Heart right ventricle (tissue), 16 donors: ENCODE measurements around the gene HPD. TPM values are rescaled to one million over a fixed set of nuclear protein-coding genes. Genes with fewer than 3 reads are reported as not detected.

Experiments
- ATAC-seq, 8 donors: fragments of 200-7000 bp; cut with Tn5 transposase; one replicate each; pipeline ENCODE4 v1.9.1; 2020; ENCODE audit warnings: mild to moderate bottlenecking in 8 of 8, moderate library complexity in 8 of 8, moderate number of reproducible peaks in 1 of 8
- DNase-seq, 2 donors: peaks; one replicate each; pipeline ENCODE4 v3.0.0-alpha.2; 2020
- H3K27ac ChIP-seq, 10 donors: fragments of 200-600 bp; sonication (generic) in 2 of 10; one replicate each; pipeline versions ENCODE4 v1.5.0 to v1.8.0; 2020 to 2022; ENCODE audit warnings: mild to moderate bottlenecking in 3 of 10
- H3K27me3 ChIP-seq, 7 donors: fragments of 200-600 bp; one replicate each; pipeline ENCODE4 v1.8.0; 2021 to 2022; ENCODE audit warnings: mild to moderate bottlenecking in 2 of 7
- H3K36me3 ChIP-seq, 9 donors: fragments of 200-600 bp; sonication (generic) in 1 of 9; one replicate each; pipeline versions ENCODE4 v1.5.0 to v1.8.0; 2020 to 2022; ENCODE audit warnings: mild to moderate bottlenecking in 2 of 9
- H3K4me1 ChIP-seq, 9 donors: fragments of 200-600 bp; sonication (generic) in 1 of 9; one replicate each; pipeline versions ENCODE4 v1.5.0 to v1.8.0; 2020 to 2022; ENCODE audit warnings: mild to moderate bottlenecking in 4 of 9
- H3K4me3 ChIP-seq, 10 donors: fragments of 200-600 bp; sonication (generic) in 2 of 10; one replicate each; pipeline versions ENCODE4 v1.5.0 to v1.8.0; 2020 to 2022; ENCODE audit warnings: mild to moderate bottlenecking in 7 of 10, moderate library complexity in 2 of 10
- H3K9me3 ChIP-seq, 11 donors: fragments of 200-600 bp in 10 of 11; sonication (generic) in 2 of 11; one replicate each; pipeline versions ENCODE4 v1.5.0 to v1.8.0; 2013 to 2022; ENCODE audit warnings: mild to moderate bottlenecking in 2 of 11, control low read depth in 1 of 11, moderate library complexity in 1 of 11
- CTCF ChIP-seq, 9 donors: fragments of 200-600 bp; sonication (generic) in 2 of 9; IDR thresholded peaks; one replicate each; pipeline versions ENCODE4 v1.5.0 to v1.8.0; 2021 to 2022; ENCODE audit warnings: antibody characterized with exemption in 9 of 9, mild to moderate bottlenecking in 5 of 9, moderate library complexity in 1 of 9
- WGBS, 2 donors: extraction: QIAGEN DNeasy Blood & Tissue Kit; methylation state at CpG; one replicate each; pipeline ENCODE4 v1.1.7; 2013; ENCODE audit warnings: inconsistent platforms in 1 of 2; 5-methylcytosine and 5-hydroxymethylcytosine counted together
- intact Hi-C, 10 donors: fragments of 100-400 bp; cut with DNase I; formaldehyde crosslinking; loops; one replicate each; pipeline versions ENCODE4 v1.11.1 to v1.14.2; 2022
- polyA plus RNA-seq, 2 donors: library from polyadenylated mRNA; stranded (reverse); fragments of 200-250 nt; gene quantifications; one replicate each; pipeline ENCODE4 v1.2.3, GENCODE V29; 2013
- total RNA-seq, 10 donors: library from RNA; stranded (reverse); fragmentation: NEBNext Ultra II Directional in 3 of 10; extraction: Animal tissue kit (Norgen Biotek cat#: 25700) in 3 of 10; gene quantifications; one replicate each; pipeline versions ENCODE4 v1.2.1 to v1.2.4, GENCODE V29; 2021 to 2023
- donor health status: Arrhythmogenic right ventricular cardiomyopathy.
- donor health status: ischemic (EF 13 %, LVEDD 7.1; RV severe dilation, severe dysfunction).
- donor health status: healthy with polysubstance abuse.
- donor health status: DM: no; HTN: yes; CAD: no.
- donor health status: DM: no; HTN: no; CAD: no.
- donor health status: ischemic (EF 25% LVEDD 6.9; RV normal size, moderate dysfunction).
- donor health status: ischemic (EF 25% LVEDD 5.7; RV mildly dilated, moderate dysfunction).
- donor health status: healthy.
- donor health status: DM: yes; HTN: yes; CAD: no.
- donor health status: Ischemic cardiomyopathy.
- donor health status: ischemic (EF 35%, LVEDD 5.7; RV mildly dilated, moderate dysfunction).
- donor health status: nonischemic (EF 11% LVEDD 7.7; RV severe dilation, severe dysfunction).
- donor health status: DM: yes; HTN: yes; CAD: no.
- donor health status: PGD.
- donor health status: ischemic (EF 29% LVEDD 5.4; RV normal size, mild dysfunction).
- donor health status: nonischemic (EF 23%, LVEDD 6.1; RV moderate dilation, normal function).

HPD gene
- total and polyA plus RNA-seq, 12 donors = 0.24 to 3.4 (median 1.2) TPM

GRCh38 chr12:121814429-121815119, 44.1 kb downstream of the HPD start:
- Histone ChIP-seq H3K9me3 (no peaks in the 10 kb centered on the region), H3K4me1 (peaks cover 14 to 44% (median 38%) of the 10 kb centered on the region in 9 donors), H3K27ac (no peak overlapping the region), H3K4me3 (no peak overlapping the region), H3K36me3 (peaks cover 10 to 87% (median 55%) of the 10 kb centered on the region in 9 donors), H3K27me3 (no peaks in the 10 kb centered on the region)
- WGBS, 2 donors = 92 to 94% methylated on average over 31 of the region's 31 CpGs
- TF ChIP-seq CTCF (IDR thresholded peaks at IDR 0.05) = no peak
- DNase-seq (no peak), ATAC-seq (no peak)
- intact Hi-C loops = loop anchor here in 5 of 10 donors (5.0 to 10.0 kb wide), 4 partner anchors 37 to 117 kb away; partner anchors contain the start of gene PSMD9 (in 1 of the 5)

GRCh38 chr12:121813951-121814350, 44.7 kb downstream of the HPD start:
- no peaks in the 10 kb centered on the region for H3K27me3 ChIP-seq
- H3K9me3 ChIP-seq = no peaks in the 10 kb centered on the region
- H3K36me3 ChIP-seq = peaks cover 5 to 87% (median 49%) of the 10 kb centered on the region in 9 donors
- H3K4me3 ChIP-seq = no peak overlapping the region
- no peak overlapping the region for H3K27ac ChIP-seq
- 93 to 96% methylated on average over 12 to 14 of the region's 14 CpGs for WGBS, 2 donors
- H3K4me1 ChIP-seq = peaks cover 14 to 44% (median 38%) of the 10 kb centered on the region in 9 donors
- TF ChIP-seq CTCF (IDR thresholded peaks at IDR 0.05) = no peak
- DNase-seq (no peak), ATAC-seq (no peak)
- intact Hi-C loops = loop anchor here in 6 of 10 donors (2.0 to 10.0 kb wide), 5 partner anchors 19 to 117 kb away; partner anchors contain the start of gene PSMD9 (in 1 of the 6)

- ATAC-seq = peak in 4 of 8 donors; percentile 4 to 15 (median 5)
- no peak for TF ChIP-seq CTCF (IDR thresholded peaks at IDR 0.05)
- H3K27me3 ChIP-seq = no peaks in the 10 kb centered on the region
- no peak for DNase-seq
- H3K4me3 ChIP-seq = peak overlapping the region in 9 of 10 donors; percentile 48 to 68 (median 61)
- H3K4me1 ChIP-seq = peaks cover 14 to 44% (median 38%) of the 10 kb centered on the region in 9 donors
- peaks cover 5 to 87% (median 49%) of the 10 kb centered on the region in 9 donors for H3K36me3 ChIP-seq
- WGBS, 2 donors = 40 to 46% methylated on average over 25 of the region's 25 CpGs
- H3K27ac ChIP-seq = peak overlapping the region in 8 of 10 donors; percentile 32 to 63 (median 44)
- intact Hi-C loops = loop anchor here in 8 of 10 donors (1.0 to 10.0 kb wide), 7 partner anchors 18 to 116 kb away; partner anchors contain the start of gene PSMD9 (in 1 of the 8)
- no peaks in the 10 kb centered on the region for H3K9me3 ChIP-seq
Measured at GRCh38 chr12:121812921-121813896, 45.5 kb downstream of the HPD start.
